Neural progenitor cell (in vitro differentiated cells): ENCODE results near the gene SMARCD3. TPM values are rescaled to one million over a fixed set of nuclear protein-coding genes. Genes with fewer than 3 reads are reported as not detected.

Experiments used
- DNase-seq: peaks from one replicate; pipeline ENCODE4 v3.0.0-alpha.2; 2016; ENCODE audit warnings: low spot score
- H2AFZ ChIP-seq: fragments of 200-600 bp; sonication (generic); replicated peaks from 2 replicates; pipeline ENCODE4 v1.6.1; 2016; ENCODE audit warnings: antibody characterized with exemption
- H3F3A ChIP-seq: fragments of 200-600 bp; sonication (generic); 2 replicates; pipeline ENCODE4 v1.6.1; 2016; ENCODE audit warnings: antibody characterized with exemption, low read depth
- H3K27ac ChIP-seq: fragments of 200-600 bp; sonication (generic); 2 replicates; pipeline ENCODE4 v1.5.1; 2016; ENCODE audit warnings: mild to moderate bottlenecking
- H3K27me3 ChIP-seq: fragments of 200-600 bp; sonication (generic); 2 replicates; pipeline ENCODE4 v1.6.1; 2016; ENCODE audit warnings: mild to moderate bottlenecking, moderate library complexity
- H3K36me3 ChIP-seq: fragments of 200-600 bp; sonication (generic); 2 replicates; pipeline ENCODE4 v1.5.1; 2016
- H3K4me1 ChIP-seq: fragments of 200-600 bp; sonication (generic); 2 replicates; pipeline ENCODE4 v1.6.1; 2016; ENCODE audit warnings: mixed run types
- H3K4me2 ChIP-seq: fragments of 200-600 bp; sonication (generic); 2 replicates; pipeline ENCODE4 v1.6.1; 2016
- H3K4me3 ChIP-seq: fragments of 200-600 bp; sonication (generic); 2 replicates; pipeline ENCODE4 v1.5.1; 2016
- H3K79me2 ChIP-seq: fragments of 200-600 bp; sonication (generic); 2 replicates; pipeline ENCODE4 v1.6.1; 2016; ENCODE audit warnings: low read depth
- H3K9ac ChIP-seq: fragments of 200-600 bp; sonication (generic); 2 replicates; pipeline ENCODE4 v1.6.1; 2016
- H3K9me3 ChIP-seq: fragments of 200-600 bp; sonication (generic); 2 replicates; pipeline ENCODE4 v1.5.1; 2016; ENCODE audit warnings: low read depth
- H4K20me1 ChIP-seq: fragments of 200-600 bp; sonication (generic); 2 replicates; pipeline ENCODE4 v1.6.1; 2016; ENCODE audit warnings: low read depth
- H3K27ac Mint-ChIP-seq: 3 replicates; pipeline ENCODE4 v1.8.0; 2021; ENCODE audit warnings: mixed read lengths
- H3K27me3 Mint-ChIP-seq: 2 replicates; pipeline ENCODE4 v1.8.0; 2022; ENCODE audit warnings: low read depth, mild to moderate bottlenecking, inconsistent platforms, moderate library complexity, mixed read lengths; ENCODE audit not compliant: insufficient read depth
- H3K36me3 Mint-ChIP-seq: 3 replicates; pipeline ENCODE4 v1.8.0; 2021; ENCODE audit warnings: mixed read lengths
- H3K4me1 Mint-ChIP-seq: 3 replicates; pipeline ENCODE4 v1.8.0; 2021; ENCODE audit warnings: mixed read lengths
- H3K4me3 Mint-ChIP-seq: 3 replicates; pipeline ENCODE4 v1.8.0; 2021; ENCODE audit warnings: mild to moderate bottlenecking, moderate library complexity, mixed read lengths
- H3K9me3 Mint-ChIP-seq: 3 replicates; pipeline ENCODE4 v1.8.0; 2020; ENCODE audit warnings: mixed read lengths
- EZH2 ChIP-seq: fragments of 200-600 bp; sonication (generic); IDR thresholded peaks from 2 replicates; pipeline ENCODE4 v1.6.1; 2017; ENCODE audit warnings: antibody characterized with exemption, mild to moderate bottlenecking, moderate library complexity
- EZH2phosphoT487 ChIP-seq: fragments of 200-600 bp; sonication (generic); IDR thresholded peaks from 2 replicates; pipeline ENCODE4 v1.6.1; 2017; ENCODE audit warnings: antibody characterized with exemption
- total RNA-seq: library from RNA; depleted of rRNA; stranded (reverse); fragments of >200 nt; gene quantifications from 2 replicates; pipeline ENCODE4 v1.2.3, GENCODE V29; 2015; ENCODE audit warnings: low replicate concordance
- TF ChIP-seq, protein P1 (sequence below): fragments of 200-600 bp; sonication (generic); IDR thresholded peaks from 2 replicates; pipeline ENCODE4 v1.5.1; 2017; ENCODE audit warnings: antibody characterized with exemption, mild to moderate bottlenecking

SMARCD3 gene
- total RNA-seq, 1 donor from 2014 or later = 11.0 TPM

DNA sequence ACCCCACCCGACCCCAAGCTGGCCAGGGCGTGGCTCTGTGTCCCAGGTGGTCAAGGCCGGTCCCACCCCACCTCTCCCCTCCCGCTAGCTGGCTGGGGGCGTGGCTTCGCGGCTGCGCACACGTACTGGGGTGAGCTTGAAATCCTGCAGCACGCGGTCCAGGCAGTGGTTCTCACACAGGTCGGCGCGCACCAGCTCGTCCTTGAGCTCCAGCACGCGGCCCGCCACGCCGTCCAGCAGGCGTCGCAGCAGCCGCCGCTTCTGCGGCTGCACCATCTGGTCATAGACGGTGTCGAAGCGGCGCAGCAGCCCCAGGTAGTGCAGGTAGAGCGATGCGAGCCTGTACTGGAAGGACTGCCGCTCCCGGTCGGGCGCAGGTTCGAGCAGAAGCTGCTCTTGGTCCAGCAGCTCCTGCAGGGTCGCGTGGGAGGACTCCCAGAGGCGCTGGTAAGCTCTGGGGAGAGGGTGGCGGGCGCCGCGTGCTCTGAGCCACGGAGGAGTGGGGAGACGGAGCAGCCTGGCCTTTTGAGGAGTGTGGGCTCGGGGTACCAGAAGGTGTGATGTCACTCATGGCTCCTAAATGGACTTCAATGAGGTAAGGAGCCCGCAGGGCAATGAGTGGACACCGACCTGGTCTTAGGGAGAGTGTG, 44.0 kb downstream of the SMARCD3 start:
- TF ChIP-seq EZH2phosphoT487 = no peak
- no peaks in the 10 kb centered on the region for H3K36me3 ChIP-seq
- peaks cover 2% of the 10 kb centered on the region for H3K9me3 Mint-ChIP-seq
- H3K27ac ChIP-seq = no peak overlapping the region
- H3K79me2 ChIP-seq = no peaks in the 10 kb centered on the region
- H3K9ac ChIP-seq = no peak overlapping the region
- no peaks in the 10 kb centered on the region for H4K20me1 ChIP-seq
- H3F3A ChIP-seq = no peaks in the 10 kb centered on the region
- DNase-seq = no peak
- peaks cover 8% of the 10 kb centered on the region for H3K4me1 ChIP-seq
- H3K4me1 Mint-ChIP-seq = no peaks in the 10 kb centered on the region
- peaks cover 18% of the 10 kb centered on the region for H3K27me3 ChIP-seq
- H3K9me3 ChIP-seq = no peaks in the 10 kb centered on the region
- peaks cover 6% of the 10 kb centered on the region for H3K27me3 Mint-ChIP-seq
- H3K4me3 ChIP-seq = no peak overlapping the region
- H3K4me3 Mint-ChIP-seq = no peak overlapping the region
- no peak overlapping the region for H2AFZ ChIP-seq
- no peak overlapping the region for H3K27ac Mint-ChIP-seq
- H3K36me3 Mint-ChIP-seq = no peaks in the 10 kb centered on the region
- H3K4me2 ChIP-seq = no peak overlapping the region

- no peak for TF ChIP-seq EZH2phosphoT487
- TF ChIP-seq, protein P1, sequence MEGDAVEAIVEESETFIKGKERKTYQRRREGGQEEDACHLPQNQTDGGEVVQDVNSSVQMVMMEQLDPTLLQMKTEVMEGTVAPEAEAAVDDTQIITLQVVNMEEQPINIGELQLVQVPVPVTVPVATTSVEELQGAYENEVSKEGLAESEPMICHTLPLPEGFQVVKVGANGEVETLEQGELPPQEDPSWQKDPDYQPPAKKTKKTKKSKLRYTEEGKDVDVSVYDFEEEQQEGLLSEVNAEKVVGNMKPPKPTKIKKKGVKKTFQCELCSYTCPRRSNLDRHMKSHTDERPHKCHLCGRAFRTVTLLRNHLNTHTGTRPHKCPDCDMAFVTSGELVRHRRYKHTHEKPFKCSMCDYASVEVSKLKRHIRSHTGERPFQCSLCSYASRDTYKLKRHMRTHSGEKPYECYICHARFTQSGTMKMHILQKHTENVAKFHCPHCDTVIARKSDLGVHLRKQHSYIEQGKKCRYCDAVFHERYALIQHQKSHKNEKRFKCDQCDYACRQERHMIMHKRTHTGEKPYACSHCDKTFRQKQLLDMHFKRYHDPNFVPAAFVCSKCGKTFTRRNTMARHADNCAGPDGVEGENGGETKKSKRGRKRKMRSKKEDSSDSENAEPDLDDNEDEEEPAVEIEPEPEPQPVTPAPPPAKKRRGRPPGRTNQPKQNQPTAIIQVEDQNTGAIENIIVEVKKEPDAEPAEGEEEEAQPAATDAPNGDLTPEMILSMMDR = no peak
- no peak for TF ChIP-seq EZH2
Observed at GRCh38 chr7:151202836-151203235, 45.7 kb downstream of the SMARCD3 start.

GRCh38 chr7:151201751-151202150, 46.7 kb downstream of the SMARCD3 start:
- TF ChIP-seq EZH2phosphoT487 = no peak
- H3K4me2 ChIP-seq = no peak overlapping the region
- Mint-ChIP-seq H3K9me3 (peaks cover 2% of the 10 kb centered on the region), H3K36me3 (no peaks in the 10 kb centered on the region), H3K4me1 (no peaks in the 10 kb centered on the region), H3K27ac (no peak overlapping the region), H3K4me3 (no peak overlapping the region), H3K27me3 (peaks cover 2% of the 10 kb centered on the region)
- H3K9ac ChIP-seq = no peak overlapping the region
- no peaks in the 10 kb centered on the region for H4K20me1 ChIP-seq
- no peak overlapping the region for H2AFZ ChIP-seq
- no peaks in the 10 kb centered on the region for H3K36me3 ChIP-seq
- DNase-seq = no peak
- peaks cover 18% of the 10 kb centered on the region for H3K27me3 ChIP-seq
- H3F3A ChIP-seq = no peaks in the 10 kb centered on the region
- peaks cover 11% of the 10 kb centered on the region for H3K4me1 ChIP-seq
- no peak overlapping the region for H3K27ac ChIP-seq
- no peaks in the 10 kb centered on the region for H3K9me3 ChIP-seq
- no peak overlapping the region for H3K4me3 ChIP-seq
- no peaks in the 10 kb centered on the region for H3K79me2 ChIP-seq

More at GRCh38 chr7:151202836-151203235, 45.7 kb downstream of the SMARCD3 start:
- peaks cover 11% of the 10 kb centered on the region for H3K4me1 ChIP-seq
- peaks cover 18% of the 10 kb centered on the region for H3K27me3 ChIP-seq
- no peak overlapping the region for H3K4me2 ChIP-seq
- H3K4me3 ChIP-seq = no peak overlapping the region
- H3K36me3 ChIP-seq = no peaks in the 10 kb centered on the region
- Mint-ChIP-seq H3K27ac (no peak overlapping the region), H3K36me3 (no peaks in the 10 kb centered on the region), H3K4me3 (no peak overlapping the region), H3K9me3 (peaks cover 2% of the 10 kb centered on the region), H3K27me3 (peaks cover 6% of the 10 kb centered on the region), H3K4me1 (no peaks in the 10 kb centered on the region)
- H3F3A ChIP-seq = no peaks in the 10 kb centered on the region
- no peaks in the 10 kb centered on the region for H3K79me2 ChIP-seq
- no peak for DNase-seq
- no peak overlapping the region for H3K9ac ChIP-seq
- no peak overlapping the region for H3K27ac ChIP-seq
- no peaks in the 10 kb centered on the region for H3K9me3 ChIP-seq
- no peak overlapping the region for H2AFZ ChIP-seq
- no peaks in the 10 kb centered on the region for H4K20me1 ChIP-seq

DNA sequence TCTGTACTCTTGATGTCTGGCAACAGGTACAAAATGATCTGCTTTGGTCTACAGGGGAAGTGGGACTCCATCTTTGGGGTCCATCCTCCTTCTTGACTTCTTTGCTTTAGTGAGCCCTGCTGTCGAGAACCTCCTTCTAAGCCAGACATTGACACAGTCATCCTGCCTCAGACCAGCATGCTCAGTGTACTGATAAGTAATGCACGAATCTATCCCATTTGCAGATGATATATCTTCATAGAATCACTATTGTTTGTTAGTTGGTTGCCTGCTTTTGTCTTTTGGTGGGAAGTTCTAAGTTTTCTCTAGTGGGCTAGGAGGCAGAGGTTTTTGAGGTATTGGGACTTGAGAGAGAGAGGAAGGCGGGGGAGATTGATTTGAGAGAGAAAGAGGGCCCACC, 47.1 kb downstream of the SMARCD3 start:
- no peak overlapping the region for H3K9ac ChIP-seq
- no peaks in the 10 kb centered on the region for H3K4me1 Mint-ChIP-seq
- H3K27ac ChIP-seq = no peak overlapping the region
- no peaks in the 10 kb centered on the region for H4K20me1 ChIP-seq
- no peak overlapping the region for H3K4me2 ChIP-seq
- TF ChIP-seq EZH2phosphoT487 (no peak), EZH2 (no peak)
- TF ChIP-seq, protein P1 = no peak
- H3K79me2 ChIP-seq = no peaks in the 10 kb centered on the region
- H3K4me3 ChIP-seq = no peak overlapping the region
- H3K4me3 Mint-ChIP-seq = no peak overlapping the region
- no peaks in the 10 kb centered on the region for H3K36me3 Mint-ChIP-seq
- peaks cover 2% of the 10 kb centered on the region for H3K9me3 Mint-ChIP-seq
- H3K27me3 ChIP-seq = peaks cover 18% of the 10 kb centered on the region
- H2AFZ ChIP-seq = no peak overlapping the region
- no peaks in the 10 kb centered on the region for H3K9me3 ChIP-seq
- H3K27ac Mint-ChIP-seq = no peak overlapping the region
- H3K27me3 Mint-ChIP-seq = peaks cover 2% of the 10 kb centered on the region
- H3K4me1 ChIP-seq = peaks cover 11% of the 10 kb centered on the region
- H3K36me3 ChIP-seq = no peaks in the 10 kb centered on the region
- DNase-seq = no peak
- H3F3A ChIP-seq = no peaks in the 10 kb centered on the region
